ENCODE results near the gene TUSC2.

TUSC2 gene

GRCh38 chr3:50275141-50275995 is 52.7 kb downstream of the TUSC2 start:
- DNase-seq = no peak
